ENCODE data around the gene FAM25A. TPM values are rescaled to one million over a fixed set of nuclear protein-coding genes. Genes with fewer than 3 reads are reported as not detected.
"Not testable (repeated sequence)": the region's sequence is repeated elsewhere in the genome, so short reads cannot be mapped to it uniquely, and the experiment has no call there.

Gene FAM25A
- total and polyA plus RNA-seq, 7 experiments from 2014 or later, result not detected

DNA sequence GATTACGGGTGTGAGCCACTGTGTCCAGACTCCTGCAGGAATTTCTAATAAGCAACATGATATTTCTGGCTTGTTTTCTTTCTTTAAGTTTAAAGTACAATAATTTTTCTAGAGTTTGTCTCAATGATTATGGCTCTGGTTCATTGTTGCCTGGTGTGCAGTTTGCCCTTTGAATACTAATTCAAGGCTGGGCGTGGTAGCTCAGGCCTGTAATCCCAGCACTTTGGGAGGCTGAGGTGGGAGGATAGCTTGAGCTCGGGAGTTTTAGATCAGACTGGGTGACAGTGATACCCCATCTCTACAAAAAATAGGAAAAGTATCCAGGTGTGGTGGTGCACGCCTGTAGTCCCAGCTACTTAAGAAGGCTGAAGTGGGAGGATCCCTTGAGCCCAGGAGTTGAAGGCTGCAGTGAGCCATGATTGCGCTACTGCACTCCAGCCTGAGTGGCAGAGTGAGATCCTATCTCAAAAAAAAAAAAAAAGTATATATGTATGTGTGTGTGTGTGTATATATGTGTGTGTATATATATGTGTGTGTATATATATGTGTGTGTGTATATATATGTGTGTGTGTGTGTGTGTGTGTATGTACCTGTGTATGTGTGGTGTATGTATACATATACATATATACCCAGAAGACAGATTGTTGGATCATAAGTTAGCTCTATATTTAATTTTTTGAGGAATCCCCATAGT lies 43.6 kb upstream of the FAM25A start:
- H3K4me1 ChIP-seq (ENCODE audit: control insufficient read depth in 2 of 2, insufficient read depth in 2 of 2, low read length in 2 of 2), result peaks cover 0 to 6% of the 10 kb centered on the region in 2 donors
- DNase-seq (no peak), ATAC-seq (no peak)
- no peaks in the 10 kb centered on the region for H3K27me3 ChIP-seq (ENCODE audit: control insufficient read depth in 2 of 2, insufficient read depth in 2 of 2, low read length in 2 of 2)
- no peak overlapping the region for H3K27ac ChIP-seq (ENCODE audit: low read depth, low read length)
- no peak overlapping the region for H3K4me3 ChIP-seq (ENCODE audit: low read length)
- peaks cover 6 to 16% (median 11%) of the 10 kb centered on the region in 7 donors for H3K4me1 Mint-ChIP-seq
- no peak overlapping the region for H3K27ac Mint-ChIP-seq
- H3K36me3 Mint-ChIP-seq, result no peaks in the 10 kb centered on the region
- H3K9me3 Mint-ChIP-seq, result no peaks in the 10 kb centered on the region
- H3K4me3 Mint-ChIP-seq, result no peak overlapping the region
- no peaks in the 10 kb centered on the region for H3K9me3 ChIP-seq (ENCODE audit: control insufficient read depth in 2 of 3, low read length in 3 of 3)
- ChIA-PET POLR2A (interaction anchor here (1.0 kb wide), 1 partner anchor 117 kb away, joined by 3 read pairs; no protein-coding TSS in a partner anchor), CTCF (interaction anchor here (1.8 kb wide), 1 partner anchor 10 kb away, joined by 4 read pairs; no protein-coding TSS in a partner anchor)
- peaks cover 0 to 49% (median 0%) of the 10 kb centered on the region in 5 donors for H3K27me3 Mint-ChIP-seq
- no peaks in the 10 kb centered on the region for H3K36me3 ChIP-seq (ENCODE audit: control insufficient read depth in 2 of 3, insufficient read depth in 3 of 3, low read length in 3 of 3)
- intact Hi-C loops (cut with micrococcal nuclease), result loop anchor here in 1 of 2 donors (10.0 kb wide), 1 partner anchor 368 kb away; no protein-coding TSS in a partner anchor

DNA sequence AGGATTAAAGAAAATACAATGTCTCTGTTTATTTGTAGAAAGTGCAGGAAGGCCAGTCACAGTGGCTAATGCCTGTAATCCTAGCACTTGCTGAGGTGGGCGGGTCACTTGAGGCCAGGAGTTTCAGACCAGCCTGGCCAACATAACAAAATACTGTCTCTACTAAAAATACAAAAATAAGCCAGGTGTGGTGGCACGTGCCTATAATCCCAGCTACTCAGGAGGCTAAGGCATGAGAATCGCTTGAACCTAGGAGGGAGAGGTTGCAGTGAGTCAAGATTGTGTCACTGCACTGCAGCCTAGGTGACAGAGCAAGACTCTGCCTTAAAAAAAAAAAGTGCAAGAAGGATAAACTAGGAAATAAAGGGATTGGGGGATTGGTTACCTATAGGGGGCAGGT lies 41.6 kb upstream of the FAM25A start:
- H3K27ac ChIP-seq (ENCODE audit: low read depth, low read length), result not testable (repeated sequence)
- peaks cover 0 to 40% (median 0%) of the 10 kb centered on the region in 5 donors for H3K27me3 Mint-ChIP-seq

DNA sequence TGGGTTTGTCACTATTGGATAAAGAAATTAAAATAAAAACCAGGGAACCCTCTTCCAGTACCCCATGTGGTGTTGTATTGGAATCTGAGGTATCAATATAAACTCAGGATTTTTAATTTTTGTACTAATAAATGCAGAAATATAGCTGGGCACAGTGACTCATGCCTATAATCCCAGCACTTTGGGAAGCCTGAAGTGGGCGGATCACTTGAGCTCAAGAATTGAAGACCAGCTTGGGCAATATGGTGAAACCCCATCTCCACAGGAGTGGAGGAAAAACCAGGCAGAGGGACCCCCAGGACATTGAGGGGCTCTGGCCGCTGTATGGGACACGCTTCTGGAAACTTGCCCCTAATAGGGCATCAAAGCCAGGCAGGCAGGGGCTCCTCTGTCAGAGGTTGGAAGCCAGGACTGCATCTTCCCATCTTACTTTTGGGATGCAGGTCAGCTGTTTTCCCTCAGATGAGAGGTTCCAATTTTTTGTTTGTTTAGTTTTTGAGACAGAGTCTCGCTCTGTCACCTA lies 40.7 kb upstream of the FAM25A start:
- no peaks in the 10 kb centered on the region for H3K36me3 ChIP-seq (ENCODE audit: control insufficient read depth in 2 of 3, insufficient read depth in 3 of 3, low read length in 3 of 3)
- Mint-ChIP-seq H3K4me3 (no peak overlapping the region), H3K27ac (no peak overlapping the region), H3K4me1 (no peaks in the 10 kb centered on the region), H3K9me3 (no peaks in the 10 kb centered on the region), H3K27me3 (peaks cover 0 to 36% (median 0%) of the 10 kb centered on the region in 5 donors), H3K36me3 (peaks cover 0 to under 1% (median 0%) of the 10 kb centered on the region in 5 donors)
- ChIA-PET CTCF (no interaction called here), POLR2A (interaction anchor here (1.3 kb wide), 1 partner anchor 31 kb away, joined by 3 read pairs; no protein-coding TSS in a partner anchor)
- ATAC-seq (no peak), DNase-seq (no peak)
- intact Hi-C loops (cut with micrococcal nuclease), result loop anchor here in 1 of 2 donors (10.0 kb wide), 1 partner anchor 365 kb away; no protein-coding TSS in a partner anchor
- H3K27me3 ChIP-seq (ENCODE audit: control insufficient read depth in 2 of 2, insufficient read depth in 2 of 2, low read length in 2 of 2), result no peaks in the 10 kb centered on the region
- no peak overlapping the region for H3K27ac ChIP-seq (ENCODE audit: low read depth, low read length)
- H3K4me1 ChIP-seq (ENCODE audit: control insufficient read depth in 2 of 2, insufficient read depth in 2 of 2, low read length in 2 of 2), result no peaks in the 10 kb centered on the region
- H3K4me3 ChIP-seq (ENCODE audit: low read length), result no peak overlapping the region
- H3K9me3 ChIP-seq (ENCODE audit: control insufficient read depth in 2 of 3, low read length in 3 of 3), result no peaks in the 10 kb centered on the region

More for the DNA sequence above, 41.6 kb upstream of the FAM25A start:
- H3K27ac Mint-ChIP-seq; H3K4me3 ChIP-seq (ENCODE audit: low read length); H3K27me3 ChIP-seq (ENCODE audit: control insufficient read depth in 2 of 2, insufficient read depth in 2 of 2, low read length in 2 of 2); H3K9me3 Mint-ChIP-seq; H3K36me3 ChIP-seq (ENCODE audit: control insufficient read depth in 2 of 3, insufficient read depth in 3 of 3, low read length in 3 of 3); H3K9me3 ChIP-seq (ENCODE audit: control insufficient read depth in 2 of 3, low read length in 3 of 3); CTCF ChIA-PET; POLR2A ChIA-PET; H3K36me3 Mint-ChIP-seq; H3K4me1 Mint-ChIP-seq; H3K4me1 ChIP-seq (ENCODE audit: control insufficient read depth in 2 of 2, insufficient read depth in 2 of 2, low read length in 2 of 2); H3K4me3 Mint-ChIP-seq; ATAC-seq; DNase-seq: not testable (repeated sequence)
- intact Hi-C loops (cut with micrococcal nuclease), result loop anchor here in 1 of 2 donors (10.0 kb wide), 1 partner anchor 366 kb away; no protein-coding TSS in a partner anchor

DNA sequence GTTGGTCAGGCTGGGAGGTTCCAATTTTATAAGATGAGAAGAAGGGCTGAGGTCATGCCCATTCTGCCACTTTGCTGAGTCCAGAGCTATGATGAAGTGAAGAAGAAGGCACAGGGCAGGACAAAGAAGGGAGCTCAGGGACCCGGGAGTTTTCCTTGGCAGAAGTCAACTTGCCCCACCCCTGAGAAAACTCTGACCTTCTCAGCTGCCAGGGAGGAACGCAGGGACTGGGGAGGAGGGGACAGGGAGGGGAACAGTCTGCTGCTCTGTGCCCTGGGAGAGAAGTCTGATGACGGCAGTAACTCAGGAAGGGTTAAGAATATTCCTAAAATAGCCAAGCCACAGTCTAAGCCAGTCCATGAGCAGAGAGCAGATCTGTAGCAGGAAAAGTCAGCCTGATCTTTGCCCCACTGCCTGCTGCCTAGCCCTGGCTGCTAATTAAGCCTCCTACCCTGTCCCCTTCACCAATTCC lies 40.1 kb upstream of the FAM25A start:
- Histone ChIP-seq H3K27me3 (ENCODE audit: control insufficient read depth in 2 of 2, insufficient read depth in 2 of 2, low read length in 2 of 2) (no peaks in the 10 kb centered on the region), H3K27ac (ENCODE audit: low read depth, low read length) (no peak overlapping the region), H3K4me1 (ENCODE audit: control insufficient read depth in 2 of 2, insufficient read depth in 2 of 2, low read length in 2 of 2) (no peaks in the 10 kb centered on the region), H3K9me3 (ENCODE audit: control insufficient read depth in 2 of 3, low read length in 3 of 3) (no peaks in the 10 kb centered on the region), H3K36me3 (ENCODE audit: control insufficient read depth in 2 of 3, insufficient read depth in 3 of 3, low read length in 3 of 3) (no peaks in the 10 kb centered on the region), H3K4me3 (ENCODE audit: low read length) (no peak overlapping the region)
- no peak overlapping the region for H3K27ac Mint-ChIP-seq
- H3K27me3 Mint-ChIP-seq, result peaks cover 0 to 32% (median 0%) of the 10 kb centered on the region in 5 donors
- H3K4me1 Mint-ChIP-seq, result no peaks in the 10 kb centered on the region
- DNase-seq (no peak), ATAC-seq (no peak)
- H3K9me3 Mint-ChIP-seq, result no peaks in the 10 kb centered on the region
- intact Hi-C loops (cut with micrococcal nuclease), result loop anchor here in 1 of 2 donors (10.0 kb wide), 1 partner anchor 365 kb away; no protein-coding TSS in a partner anchor
- ChIA-PET POLR2A (interaction anchor here (1.3 kb wide), 1 partner anchor 32 kb away, joined by 3 read pairs; no protein-coding TSS in a partner anchor), CTCF (no interaction called here)
- peaks cover 0 to 3% (median 0%) of the 10 kb centered on the region in 5 donors for H3K36me3 Mint-ChIP-seq
- no peak overlapping the region for H3K4me3 Mint-ChIP-seq

DNA sequence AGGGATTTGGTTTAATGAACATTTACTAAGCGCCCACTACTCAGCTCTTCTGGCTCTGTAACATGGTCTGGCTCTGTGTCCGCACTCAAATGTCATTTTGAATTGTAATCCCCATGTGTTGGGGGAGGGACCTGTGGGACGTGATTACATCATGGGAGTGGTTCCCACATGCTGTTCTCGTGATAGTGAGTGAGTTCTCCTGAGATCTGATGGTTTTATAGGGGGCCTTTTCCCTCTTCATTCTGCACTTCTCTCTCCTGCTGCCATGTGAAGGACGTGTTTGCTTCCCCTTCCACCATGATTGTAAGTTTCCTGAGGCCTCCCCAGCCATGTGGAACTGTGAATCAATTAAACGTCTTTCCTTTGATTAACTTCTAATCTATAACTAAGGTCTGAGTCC lies 39.1 kb upstream of the FAM25A start:
- H3K4me1 Mint-ChIP-seq; H3K36me3 Mint-ChIP-seq; H3K9me3 ChIP-seq (ENCODE audit: control insufficient read depth in 2 of 3, low read length in 3 of 3); H3K9me3 Mint-ChIP-seq; H3K4me1 ChIP-seq (ENCODE audit: control insufficient read depth in 2 of 2, insufficient read depth in 2 of 2, low read length in 2 of 2); DNase-seq; H3K27ac Mint-ChIP-seq; H3K4me3 ChIP-seq (ENCODE audit: low read length); ATAC-seq; POLR2A ChIA-PET; H3K27me3 ChIP-seq (ENCODE audit: control insufficient read depth in 2 of 2, insufficient read depth in 2 of 2, low read length in 2 of 2); H3K36me3 ChIP-seq (ENCODE audit: control insufficient read depth in 2 of 3, insufficient read depth in 3 of 3, low read length in 3 of 3); H3K27ac ChIP-seq (ENCODE audit: low read depth, low read length); H3K4me3 Mint-ChIP-seq; intact Hi-C loops (cut with micrococcal nuclease); CTCF ChIA-PET: not testable (repeated sequence)
- H3K27me3 Mint-ChIP-seq, result peaks cover 0 to 36% (median 0%) of the 10 kb centered on the region in 5 donors

DNA sequence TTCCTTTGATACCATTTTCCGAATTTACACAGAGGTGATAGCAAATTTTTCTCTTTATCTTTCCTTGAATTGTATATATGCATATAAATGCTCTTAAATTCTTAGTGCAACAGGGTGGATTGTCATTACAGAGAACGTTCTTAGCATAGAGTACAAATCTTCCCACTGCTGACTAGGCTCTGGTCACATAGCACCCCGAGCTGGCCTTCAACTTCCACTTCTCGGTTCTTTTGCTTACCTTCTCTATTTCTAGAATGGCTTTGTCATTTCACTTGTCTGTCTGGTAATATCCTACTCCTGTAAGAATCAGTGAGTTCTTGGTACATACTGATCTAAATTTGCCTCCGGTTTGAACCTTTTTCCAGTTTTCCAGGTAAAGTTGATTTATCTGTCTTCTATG lies 38.4 kb upstream of the FAM25A start:
- Mint-ChIP-seq H3K9me3 (peaks cover 0 to 2% (median 0%) of the 10 kb centered on the region in 11 donors), H3K36me3 (peaks cover 0 to 3% (median 0%) of the 10 kb centered on the region in 5 donors), H3K27ac (no peak overlapping the region), H3K27me3 (peaks cover 0 to 36% (median 0%) of the 10 kb centered on the region in 5 donors), H3K4me1 (no peaks in the 10 kb centered on the region), H3K4me3 (no peak overlapping the region)
- H3K4me1 ChIP-seq (ENCODE audit: control insufficient read depth in 2 of 2, insufficient read depth in 2 of 2, low read length in 2 of 2), result no peaks in the 10 kb centered on the region
- intact Hi-C loops (cut with micrococcal nuclease), result no loop called here
- H3K27ac ChIP-seq (ENCODE audit: low read depth, low read length), result no peak overlapping the region
- H3K27me3 ChIP-seq (ENCODE audit: control insufficient read depth in 2 of 2, insufficient read depth in 2 of 2, low read length in 2 of 2), result no peaks in the 10 kb centered on the region
- ATAC-seq (no peak), DNase-seq (no peak)
- no peak overlapping the region for H3K4me3 ChIP-seq (ENCODE audit: low read length)
- no peaks in the 10 kb centered on the region for H3K36me3 ChIP-seq (ENCODE audit: control insufficient read depth in 2 of 3, insufficient read depth in 3 of 3, low read length in 3 of 3)
- ChIA-PET CTCF (no interaction called here), POLR2A (no interaction called here)
- no peaks in the 10 kb centered on the region for H3K9me3 ChIP-seq (ENCODE audit: control insufficient read depth in 2 of 3, low read length in 3 of 3)
